ENCODE results near the gene HECTD1.
"Not testable (repeated sequence)": the region's sequence is repeated elsewhere in the genome, so short reads cannot be mapped to it uniquely, and the experiment has no call there.

Gene HECTD1

DNA sequence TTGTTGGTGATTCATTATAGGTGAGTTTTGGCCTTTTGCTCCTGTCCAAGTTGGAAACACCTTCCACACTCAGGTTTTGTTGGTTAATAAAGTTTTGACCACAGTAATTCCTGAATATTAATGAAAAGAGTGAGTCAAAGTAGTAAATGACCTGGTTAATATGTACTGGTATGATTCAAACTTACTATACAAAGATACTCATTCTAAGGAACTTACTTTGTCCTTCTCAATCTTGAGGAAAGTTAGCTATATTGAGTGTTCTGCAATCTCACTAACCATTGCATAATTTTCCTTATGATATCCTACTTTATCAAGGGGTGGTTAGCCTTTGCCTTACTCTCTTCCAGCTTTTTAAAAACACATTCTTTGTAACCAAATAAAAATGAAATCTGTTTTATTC, 20.9 kb upstream of the HECTD1 start:
- DNase-seq (ENCODE audit: low read depth in 2 of 2), result no peak

DNA sequence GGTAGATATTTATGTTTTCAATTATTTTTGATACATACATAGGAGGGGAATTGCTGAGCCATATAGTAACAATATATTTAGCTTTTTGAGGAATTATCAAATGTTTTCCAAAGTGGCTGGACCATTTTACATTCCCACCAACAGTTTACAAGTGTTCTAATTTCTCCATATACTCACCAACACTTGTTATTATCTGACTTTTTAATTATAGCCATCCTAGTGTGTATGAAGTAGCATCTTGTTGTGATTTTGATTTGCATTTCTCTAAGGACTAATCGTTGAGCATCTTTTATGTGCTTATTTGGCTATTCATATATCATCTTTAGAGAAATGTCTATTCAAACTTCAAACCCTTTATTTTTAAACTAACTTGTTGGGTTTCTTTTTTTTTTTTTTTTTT, 17.2 kb upstream of the HECTD1 start:
- no peak for DNase-seq (ENCODE audit: low read depth in 2 of 2)

DNA sequence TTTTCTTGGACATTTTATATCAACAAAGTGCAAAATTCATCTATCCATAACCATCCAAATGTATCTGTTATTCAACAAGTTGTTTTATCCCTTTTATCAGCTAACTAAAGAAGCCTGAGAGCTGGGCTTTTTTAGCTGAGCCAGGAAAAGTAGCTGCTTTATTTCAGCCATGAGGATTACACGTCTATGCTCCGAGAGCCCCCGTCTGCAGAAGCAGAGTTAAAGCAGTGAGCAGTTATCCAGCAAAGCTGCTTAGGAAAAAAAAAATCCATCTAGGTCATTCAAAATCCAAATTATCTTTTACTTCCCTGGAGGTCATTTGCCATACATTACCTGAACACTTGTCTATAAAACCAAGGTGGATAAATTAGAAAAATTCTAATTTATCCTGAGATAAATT, 15.7 kb upstream of the HECTD1 start:
- no peak for DNase-seq (ENCODE audit: low read depth in 2 of 2)

DNA sequence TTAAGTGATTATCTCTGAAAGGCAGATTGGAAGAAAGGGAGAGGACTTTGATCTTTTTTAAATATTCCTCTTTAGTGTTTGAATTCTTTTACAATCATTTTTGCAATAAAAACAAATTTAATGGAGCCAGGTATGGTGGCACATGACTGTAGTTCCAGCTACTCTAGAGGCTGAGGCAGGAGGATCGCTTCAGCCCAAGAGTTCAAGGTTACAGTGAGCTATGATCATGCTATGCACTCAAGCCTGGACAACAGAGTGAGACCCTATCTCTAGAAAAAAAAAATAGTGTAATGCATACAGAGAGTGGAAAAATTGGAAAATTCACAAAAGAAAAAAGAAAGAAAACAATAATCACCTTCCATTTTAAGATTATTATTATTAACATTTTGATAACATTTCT, 15.2 kb upstream of the HECTD1 start:
- no peak for DNase-seq (ENCODE audit: low read depth in 2 of 2)

DNA sequence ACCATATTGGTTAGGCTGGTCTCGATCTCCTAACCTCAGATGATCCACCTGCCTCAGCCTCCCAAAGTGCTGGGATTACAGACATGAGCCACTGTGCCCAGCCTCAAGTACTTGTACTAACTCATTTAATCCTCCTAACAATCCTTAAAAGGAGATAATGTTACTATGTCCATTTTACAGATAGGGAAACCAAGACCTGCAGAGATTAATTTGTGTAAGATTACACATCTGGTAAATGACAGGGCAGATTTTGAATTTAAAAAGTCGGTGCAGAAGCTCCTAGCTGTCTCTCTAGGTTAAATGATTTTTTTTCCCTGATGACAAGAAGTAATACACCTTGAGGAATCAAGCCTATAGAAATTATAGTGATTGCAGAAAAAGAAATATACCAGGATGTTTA, 13.7 kb upstream of the HECTD1 start:
- DNase-seq (ENCODE audit: low read depth in 2 of 2), result no peak

DNA sequence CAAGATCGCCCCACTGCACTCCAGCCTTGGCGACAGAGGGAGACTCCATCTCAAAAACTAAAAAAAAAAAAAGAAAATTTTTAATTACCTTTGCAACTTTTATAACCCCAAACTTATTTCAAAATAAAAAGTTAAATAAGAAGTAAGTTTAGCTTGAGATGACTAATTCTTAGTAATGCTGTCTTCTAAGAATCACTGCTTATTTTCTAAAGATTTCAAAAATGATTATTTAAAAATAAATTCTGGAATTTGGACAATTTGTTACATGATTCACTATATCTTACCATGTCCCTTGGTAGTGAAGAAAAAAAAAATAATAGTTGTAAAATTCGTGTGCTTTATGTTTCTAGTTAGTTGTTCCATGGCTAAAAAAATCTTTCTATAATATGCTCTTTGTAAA, 11.6 kb upstream of the HECTD1 start:
- DNase-seq (ENCODE audit: low read depth in 2 of 2), result no peak

DNA sequence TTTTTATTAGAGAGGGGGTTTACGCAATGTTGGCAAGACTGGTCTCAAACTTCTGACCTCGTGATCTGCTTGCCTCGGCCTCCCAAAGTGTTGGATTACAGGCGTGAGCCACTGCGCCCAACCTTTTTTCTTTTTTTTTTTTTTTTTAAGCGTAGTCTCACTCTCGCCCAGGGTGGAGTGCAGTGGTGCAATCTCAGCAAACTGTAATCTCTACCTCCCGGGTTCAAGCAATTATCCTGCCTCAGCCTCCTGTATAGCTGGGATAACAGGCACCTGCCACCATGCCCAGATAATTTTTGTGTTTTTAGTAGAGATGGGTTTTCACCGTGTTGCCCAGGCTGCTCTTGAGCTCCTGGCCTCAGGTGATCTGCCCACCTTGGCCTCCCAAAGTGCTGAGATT, 8.8 kb upstream of the HECTD1 start:
- DNase-seq (ENCODE audit: low read depth in 2 of 2), result no peak

DNA sequence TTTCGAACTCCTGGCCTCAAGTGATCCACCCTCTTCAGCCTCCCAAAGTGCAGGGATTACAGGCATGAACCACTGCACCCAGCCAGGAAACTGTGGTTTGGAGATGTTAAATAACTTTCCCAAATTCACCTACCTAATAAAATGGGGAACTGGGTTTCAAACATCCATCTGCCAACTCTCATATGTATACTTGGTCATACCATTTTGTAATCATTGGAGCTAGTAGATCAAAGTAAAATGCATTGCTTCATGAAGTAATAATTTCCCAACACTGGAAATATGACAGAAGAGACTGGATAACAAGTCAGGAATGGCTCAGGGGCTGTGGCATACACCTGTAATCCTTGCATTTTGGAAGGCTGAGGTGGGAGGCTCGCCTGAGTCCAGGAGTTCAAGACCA, 5.3 kb upstream of the HECTD1 start:
- no peak for DNase-seq (ENCODE audit: low read depth in 2 of 2)

DNA sequence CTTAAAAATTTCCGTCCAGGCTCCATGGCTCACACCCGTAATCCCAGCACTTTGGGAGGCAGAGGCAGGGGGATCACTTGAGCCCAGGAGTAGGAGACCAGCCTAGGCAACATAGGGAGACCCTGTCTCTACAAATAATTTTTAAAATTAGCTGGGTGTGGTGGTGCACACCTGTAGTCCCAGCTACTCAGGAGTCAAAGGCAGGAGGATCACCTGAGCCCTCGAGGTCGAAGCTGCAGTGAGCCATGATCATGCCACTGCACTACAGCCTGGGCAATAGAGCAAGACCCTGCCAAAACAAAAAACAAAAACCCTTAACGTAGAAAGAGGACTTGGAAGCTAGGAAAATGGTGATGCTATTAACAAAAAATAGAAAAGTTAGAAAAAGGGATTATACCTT, 2.0 kb upstream of the HECTD1 start:
- DNase-seq (ENCODE audit: low read depth in 2 of 2), result no peak

DNA sequence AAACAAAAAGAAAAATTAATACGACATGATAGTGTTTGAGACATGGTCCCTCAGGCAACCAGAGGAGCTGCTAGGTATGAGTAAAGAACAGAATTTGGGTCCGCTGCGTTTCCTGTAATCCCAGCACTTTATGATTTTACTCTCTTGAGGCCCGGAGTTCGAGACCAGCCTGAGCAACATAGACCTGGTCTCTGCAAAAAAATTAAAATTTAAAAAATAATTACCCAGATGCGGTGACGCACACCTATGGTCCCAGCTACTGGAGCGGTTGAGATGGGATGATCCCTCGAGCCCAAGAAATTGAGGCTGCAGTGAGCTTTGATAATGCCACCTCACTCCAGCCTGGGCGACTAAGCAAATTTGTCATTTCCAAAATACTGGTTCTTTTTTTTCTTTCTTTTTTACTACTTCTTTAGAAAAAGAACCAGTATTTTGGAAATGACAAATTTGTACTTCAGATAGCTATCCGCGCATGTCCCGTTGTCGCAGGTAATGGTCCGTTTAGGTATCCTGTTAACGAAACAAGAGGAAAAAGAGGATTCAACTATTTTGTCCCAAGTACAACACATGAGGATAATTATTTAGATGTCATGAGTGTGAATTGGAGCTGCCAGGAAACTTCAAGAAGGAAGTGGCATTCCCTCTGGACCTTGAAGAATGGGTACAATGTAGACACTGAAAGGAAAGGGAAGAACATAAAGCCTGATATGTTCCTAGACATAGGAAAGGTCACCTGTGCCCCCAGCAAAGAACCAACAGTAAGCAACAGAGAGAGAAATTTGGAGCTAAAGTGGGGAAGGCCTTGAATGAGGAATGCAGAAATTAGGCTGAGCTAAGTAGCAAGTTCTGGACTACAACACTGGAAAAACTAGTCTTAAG, 1.2 kb upstream of the HECTD1 start:
- DNase-seq (ENCODE audit: low read depth in 2 of 2), result no peak

DNA sequence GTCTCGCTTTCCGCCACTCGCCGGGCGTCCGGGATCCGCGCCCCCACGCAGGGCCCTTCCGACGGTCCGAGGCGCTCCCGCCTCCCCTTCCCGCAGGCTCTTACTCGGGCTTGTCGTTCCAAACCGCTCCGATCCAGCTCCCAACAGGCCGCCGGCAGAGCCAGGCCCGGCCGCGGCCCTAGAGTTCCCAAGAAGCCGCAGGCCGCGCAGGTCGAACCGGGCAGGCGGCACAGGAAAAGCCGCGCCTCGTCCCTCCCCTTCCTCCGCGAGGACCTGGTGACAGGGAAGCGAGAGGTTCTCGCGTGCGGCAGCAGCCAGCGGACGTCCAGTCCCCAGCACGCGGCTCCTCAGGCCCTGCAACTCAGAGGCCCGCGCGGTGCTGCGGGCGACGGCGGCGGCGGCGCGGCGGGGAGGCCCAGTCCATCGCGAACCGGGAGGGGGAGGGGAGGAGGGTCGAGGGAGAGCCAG, 272 bp downstream of the HECTD1 start:
- DNase-seq (ENCODE audit: low read depth in 2 of 2), result no peak

DNA sequence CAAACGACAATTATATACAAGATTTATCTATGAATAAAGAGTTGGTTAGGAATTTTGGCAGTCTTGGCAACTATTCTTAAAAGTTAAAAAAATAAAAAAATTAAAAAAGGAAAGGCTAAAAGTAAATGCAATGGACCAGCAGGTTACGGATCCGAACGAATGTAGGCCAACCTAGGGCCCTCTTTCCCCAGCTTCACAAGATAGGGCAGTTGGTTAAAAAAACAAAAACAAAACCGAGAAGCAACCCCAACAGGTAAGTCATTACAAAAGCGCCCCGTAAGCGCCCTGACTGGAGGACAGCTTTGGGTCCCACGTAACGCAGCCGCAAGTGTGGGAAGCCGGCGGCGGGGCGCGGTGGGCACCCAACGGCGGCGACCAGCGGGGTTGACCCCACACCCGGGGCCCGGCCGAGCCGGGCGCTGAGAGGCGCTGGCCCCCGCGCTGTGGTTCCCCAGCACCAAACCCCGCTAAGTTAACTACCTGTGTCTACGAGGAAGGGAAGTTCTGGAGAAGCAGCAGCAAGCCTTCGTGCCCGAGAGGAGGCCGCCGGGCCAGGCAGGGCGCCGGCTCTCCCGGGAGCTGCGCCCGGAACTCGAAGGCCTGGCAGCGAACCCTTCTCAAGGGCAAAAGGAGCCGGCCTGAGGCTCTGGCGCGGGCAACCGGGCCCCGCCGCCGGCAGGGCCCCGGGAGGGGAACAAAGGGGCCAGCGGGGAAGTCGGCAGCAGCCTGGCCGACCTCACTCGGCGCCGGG, 882 bp downstream of the HECTD1 start:
- DNase-seq (ENCODE audit: low read depth in 2 of 2), result no peak

DNA sequence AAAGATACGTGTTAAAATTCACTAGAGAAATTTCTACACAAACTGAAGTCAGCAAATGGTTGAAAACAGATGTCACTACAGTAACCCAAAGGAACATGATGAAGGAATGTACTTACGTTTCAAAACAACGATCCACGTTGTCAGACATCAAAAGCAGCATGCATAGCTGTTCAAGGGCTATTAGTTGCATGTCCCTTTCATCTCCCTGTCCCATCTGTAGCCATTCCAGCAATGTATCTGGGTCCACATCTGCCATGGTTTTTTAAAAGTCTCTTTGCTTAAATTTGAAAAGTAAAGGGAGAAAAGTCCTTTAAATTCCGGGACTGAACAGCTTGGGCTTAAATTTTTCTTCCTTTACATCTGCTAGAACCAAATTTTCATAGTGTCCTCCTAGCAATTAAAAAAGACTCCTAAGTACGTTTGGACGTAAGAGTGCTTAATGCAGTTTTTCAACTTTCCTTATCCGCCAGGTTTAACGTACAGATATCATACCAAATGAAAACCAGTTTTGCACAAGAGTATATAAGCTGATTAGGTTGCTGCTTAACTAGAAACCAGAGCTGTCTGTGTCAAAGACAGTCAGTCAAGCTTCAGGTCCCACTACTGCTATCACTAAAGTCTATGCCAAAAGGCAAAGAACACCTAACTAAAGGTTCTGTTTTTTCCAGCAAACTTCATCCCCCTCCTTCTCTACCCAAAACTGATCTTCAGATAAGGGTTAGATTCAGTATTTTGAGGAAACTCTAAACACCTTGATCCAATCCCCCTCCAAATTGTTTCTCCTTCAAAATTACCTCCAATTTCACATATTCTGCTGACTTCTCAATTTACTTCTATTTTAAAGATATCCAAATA, 1.7 kb downstream of the HECTD1 start:
- peak; percentile 44 to 45 for DNase-seq (ENCODE audit: low read depth in 2 of 2)

DNA sequence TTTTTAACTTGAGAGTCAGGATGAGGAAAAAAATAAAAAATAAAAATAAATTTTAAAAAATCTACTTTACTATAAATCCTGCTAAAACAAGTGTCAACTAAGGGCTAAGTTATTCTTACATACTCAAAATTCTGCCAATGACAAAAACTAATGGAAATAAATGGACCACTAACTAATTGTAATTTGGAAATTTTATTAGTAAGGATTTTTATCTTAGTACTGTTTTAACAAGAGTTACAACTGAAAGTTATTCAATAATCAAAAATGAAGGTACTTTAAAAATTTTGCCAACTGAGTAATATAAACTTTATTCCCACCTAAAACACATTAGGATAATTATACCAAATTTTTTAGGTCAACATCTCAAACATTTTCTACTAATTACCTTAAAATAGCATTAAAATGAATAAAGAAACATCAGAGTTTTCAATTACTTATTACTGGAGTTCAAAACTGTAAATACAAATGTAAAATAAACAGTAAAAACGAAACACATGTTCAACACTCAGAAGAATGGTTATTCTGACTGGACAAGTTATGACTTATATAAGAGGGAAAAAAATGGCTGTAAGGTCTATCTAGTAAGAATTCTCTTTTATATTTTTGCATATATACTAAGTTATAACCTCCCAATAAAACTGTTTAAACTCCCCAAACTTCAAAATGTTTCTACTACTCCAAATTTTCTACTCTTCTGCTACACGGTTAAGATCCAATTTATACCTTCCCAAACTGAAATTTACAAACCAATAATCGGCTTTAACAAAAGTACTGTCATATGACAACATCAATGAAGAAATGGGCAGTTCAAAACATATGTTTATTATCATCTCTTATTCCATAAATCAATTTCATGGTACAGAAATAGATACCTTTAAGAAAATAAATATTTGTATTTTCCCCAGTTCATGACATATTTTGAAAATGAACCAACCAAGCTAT, 2.7 kb downstream of the HECTD1 start:
- no peak for DNase-seq (ENCODE audit: low read depth in 2 of 2)

DNA sequence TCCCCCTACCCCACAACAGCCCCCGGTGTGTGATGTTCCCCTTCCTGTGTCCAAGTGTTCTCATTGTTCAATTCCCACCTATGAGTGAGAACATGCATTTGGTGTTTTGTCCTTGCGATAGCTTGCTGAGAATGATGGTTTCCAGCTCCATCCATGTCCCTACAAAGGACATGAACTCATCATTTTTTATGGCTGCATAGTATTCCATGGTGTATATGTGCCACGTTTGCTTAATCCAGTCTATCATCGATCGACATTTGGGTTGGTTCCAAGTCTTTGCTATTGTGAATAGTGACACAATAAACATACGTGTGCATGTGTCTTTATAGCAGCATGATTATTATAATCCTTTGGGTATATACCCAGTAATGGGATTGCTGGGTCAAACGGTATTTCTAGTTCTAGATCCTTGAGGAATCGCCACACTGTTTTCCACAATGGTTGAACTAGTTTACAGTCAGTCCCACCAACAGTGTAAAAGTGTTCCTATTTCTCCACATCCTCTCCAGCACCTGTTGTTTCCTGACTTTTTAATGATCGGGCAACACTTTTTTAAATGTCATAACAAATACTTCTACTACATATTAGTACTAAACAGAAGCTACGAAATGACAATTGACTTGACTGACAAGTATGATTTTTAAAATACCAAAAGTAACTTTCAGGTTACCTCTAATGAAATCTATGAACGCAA, 3.5 kb downstream of the HECTD1 start:
- DNase-seq (ENCODE audit: low read depth in 2 of 2), result not testable (repeated sequence)

DNA sequence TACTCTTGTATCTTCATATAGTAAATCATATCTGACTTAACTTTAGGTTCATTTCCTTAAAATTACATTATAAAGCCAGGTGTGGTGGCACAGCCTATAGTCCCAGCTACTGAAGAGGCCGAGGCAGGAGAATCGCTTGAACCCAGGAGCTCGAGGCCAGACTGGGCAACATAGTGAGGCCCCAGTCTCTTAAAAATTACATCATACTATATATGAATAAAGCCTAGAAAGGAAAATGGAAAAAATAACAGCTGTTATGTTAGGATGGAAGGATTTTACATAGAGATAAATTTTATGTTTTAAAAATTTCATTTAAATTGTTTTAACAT, 4.2 kb downstream of the HECTD1 start:
- DNase-seq (ENCODE audit: low read depth in 2 of 2), result no peak

DNA sequence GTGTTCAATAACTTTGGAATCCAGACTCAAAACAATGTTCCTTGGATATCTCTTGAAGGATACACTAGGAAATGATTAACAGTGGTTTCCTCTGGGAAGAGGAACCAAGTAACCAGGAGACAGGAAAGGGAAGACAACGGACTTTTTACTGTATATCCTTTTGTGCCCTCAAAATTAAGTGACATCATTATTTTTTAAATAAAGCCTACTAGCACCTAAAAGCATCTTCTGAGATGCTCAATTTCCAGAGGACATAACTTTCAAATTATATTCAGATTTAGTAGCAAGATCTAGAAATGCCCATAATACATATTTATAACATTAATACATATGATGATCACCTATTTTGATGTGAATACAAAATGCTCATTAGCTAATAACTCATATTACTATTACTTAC, 6.5 kb downstream of the HECTD1 start:
- DNase-seq (ENCODE audit: low read depth in 2 of 2), result no peak

DNA sequence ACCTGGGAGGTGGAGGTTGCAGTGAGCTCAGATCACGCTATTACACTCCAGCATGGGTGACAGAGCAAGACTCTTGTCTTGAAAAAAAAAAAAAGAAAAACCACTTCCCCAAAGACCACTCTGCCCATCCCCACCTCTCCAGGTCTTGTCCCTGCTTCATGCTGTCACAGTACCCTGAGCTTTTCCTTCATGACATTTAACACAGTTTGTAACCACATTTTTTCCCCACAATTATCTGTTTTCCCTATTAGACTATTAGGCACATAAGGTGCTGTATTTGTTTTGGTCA, 6.9 kb downstream of the HECTD1 start:
- no peak for DNase-seq (ENCODE audit: low read depth in 2 of 2)

DNA sequence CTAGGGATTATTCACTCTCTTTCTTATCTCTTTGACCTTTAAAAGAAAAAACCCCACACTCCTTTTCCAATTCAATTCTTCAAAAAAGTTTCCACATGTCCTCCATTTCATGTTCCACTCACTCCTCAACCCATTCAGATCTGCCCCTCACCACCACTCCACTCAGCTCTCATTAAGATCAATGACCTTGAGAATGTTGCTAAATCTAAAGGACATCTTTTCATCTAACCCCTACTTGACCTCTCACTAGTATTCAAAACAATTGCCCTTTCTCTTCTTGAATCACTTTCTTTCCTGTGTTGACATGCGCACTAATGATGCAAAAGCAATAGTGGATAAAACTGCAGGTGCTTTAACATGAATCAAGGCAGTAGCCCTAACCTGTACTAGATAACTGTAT, 9.9 kb downstream of the HECTD1 start:
- DNase-seq (ENCODE audit: low read depth in 2 of 2), result no peak

DNA sequence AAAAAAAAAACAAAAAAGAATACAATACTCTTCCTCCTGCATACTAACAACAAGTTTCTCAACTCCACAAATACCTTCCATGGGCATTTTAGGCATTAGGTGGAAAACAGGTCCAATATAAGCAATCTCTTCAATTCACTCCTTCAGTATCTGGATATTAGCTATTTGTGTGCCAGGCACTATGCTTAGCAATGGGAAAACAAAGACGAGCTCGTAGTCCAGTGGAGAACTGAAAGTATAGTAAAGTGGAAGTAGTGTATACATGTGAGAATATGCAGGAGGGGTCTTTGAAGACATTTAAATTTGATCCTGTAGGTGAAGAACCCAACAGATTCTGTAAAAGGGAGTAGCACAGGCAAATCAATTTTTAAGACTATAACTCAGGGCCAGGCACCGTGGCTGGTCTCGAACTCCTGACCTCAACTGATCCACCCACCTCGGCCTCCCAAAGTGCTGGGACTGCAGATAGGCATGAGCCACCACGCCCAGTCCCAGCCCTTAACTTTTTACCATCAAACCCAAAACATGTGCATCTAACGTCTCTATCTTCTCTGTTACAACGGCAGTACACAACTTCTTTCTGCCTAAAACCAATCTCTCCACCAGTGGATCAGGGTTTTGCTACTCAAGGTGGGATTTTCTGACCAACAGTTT, 10.6 kb downstream of the HECTD1 start:
- no peak for DNase-seq (ENCODE audit: low read depth in 2 of 2)
